T1000 (cell line): ENCODE measurements around the gene PDCD1LG2.

Experiments used
- DNase-seq: peaks from one replicate; lab custom pipeline; 2025; ENCODE audit warnings: mixed read lengths; lab: John Stamatoyannopoulos, UW

The PDCD1LG2 gene

DNA sequence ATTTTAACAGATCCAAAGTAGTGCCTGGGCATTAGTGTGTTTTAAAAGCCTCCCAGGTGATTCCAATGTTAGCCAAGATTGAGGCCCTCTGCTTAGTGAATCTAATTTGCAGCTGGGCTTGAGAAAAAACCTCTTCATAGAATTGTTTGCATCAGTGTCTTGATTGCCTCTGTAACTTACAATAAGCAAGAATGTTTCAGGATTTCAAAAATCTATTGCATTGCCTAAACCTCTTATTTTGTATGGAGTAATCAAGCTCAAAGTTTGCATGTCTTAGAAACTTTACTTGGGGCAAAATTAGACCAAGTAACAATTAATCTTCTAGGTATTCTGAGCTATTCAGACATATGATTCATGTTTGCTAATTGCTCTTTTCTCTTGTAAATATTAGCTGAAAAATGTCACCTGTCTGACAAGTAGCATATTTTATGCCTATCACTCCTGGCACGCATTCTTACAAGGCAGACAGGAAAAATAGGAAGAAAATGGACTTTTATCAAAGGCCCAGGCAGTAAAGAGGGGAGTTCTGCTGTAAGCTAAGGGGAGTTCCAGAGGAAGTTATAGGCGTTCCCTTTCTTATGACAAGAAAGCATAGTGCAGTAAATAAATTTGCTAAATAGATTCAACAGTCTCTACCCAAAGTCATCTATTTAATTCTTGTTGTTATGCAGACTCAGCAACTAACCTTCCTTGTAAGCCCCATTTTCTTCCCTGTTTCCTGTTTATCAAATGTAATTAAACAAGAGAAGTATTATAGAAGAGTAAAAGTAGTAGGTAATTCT lies 21.0 kb downstream of the PDCD1LG2 start:
- no peak for DNase-seq

DNA sequence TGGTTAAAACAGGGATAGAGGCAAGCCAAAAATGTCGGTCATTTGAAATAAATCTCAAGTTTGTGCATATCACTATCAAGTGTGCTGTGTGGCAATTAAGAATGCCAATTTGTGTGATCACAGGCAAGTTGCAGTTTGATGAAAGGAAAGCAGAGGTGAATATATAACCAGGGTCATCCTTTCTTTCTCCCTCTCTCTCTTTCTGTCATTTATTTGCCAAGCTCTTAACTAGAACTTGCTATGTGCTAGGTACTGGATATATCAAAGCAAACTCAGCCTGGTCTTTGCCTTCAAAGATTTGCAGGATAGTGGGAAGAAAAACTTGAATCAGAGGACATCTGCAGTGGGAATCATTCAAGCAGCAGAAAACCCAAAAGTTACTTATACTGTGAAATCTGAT lies 22.0 kb downstream of the PDCD1LG2 start:
- DNase-seq: no peak

DNA sequence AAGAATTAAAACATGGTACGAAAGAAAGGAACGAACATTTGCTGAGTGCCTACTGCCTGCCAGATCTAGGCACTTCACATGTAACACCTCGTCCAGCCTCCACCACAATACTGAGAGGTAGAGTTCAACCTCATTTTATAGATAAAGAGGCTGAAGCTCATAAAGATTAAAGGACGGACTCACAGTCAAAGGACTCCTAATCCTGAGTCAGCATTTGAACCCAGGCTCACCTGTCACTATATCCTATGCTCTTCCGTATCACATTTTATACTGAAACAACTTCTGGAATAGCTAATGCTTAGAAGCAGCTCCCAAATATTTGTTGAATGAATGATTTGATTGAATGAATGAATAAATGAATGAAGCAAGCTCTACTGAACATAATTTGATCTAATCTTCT lies 22.5 kb downstream of the PDCD1LG2 start:
- no peak for DNase-seq

DNA sequence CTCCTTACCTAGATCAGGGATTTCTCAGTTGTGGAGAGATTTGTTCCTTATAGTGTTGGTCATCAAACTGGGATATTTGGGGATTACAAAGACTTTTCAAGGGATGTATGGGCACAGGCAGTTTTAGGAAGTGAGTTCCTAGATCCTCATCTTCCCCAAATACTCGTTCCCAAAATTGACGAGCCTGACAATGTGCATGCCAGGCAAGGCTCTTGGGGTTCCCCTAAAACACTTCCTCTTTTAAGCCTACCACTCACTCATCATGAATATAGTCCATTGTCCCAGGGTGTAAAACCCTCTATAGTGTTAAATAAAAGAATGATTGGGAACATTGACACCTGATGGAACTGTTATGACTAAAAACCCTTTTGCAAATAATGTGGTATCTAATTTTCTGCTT lies 26.4 kb downstream of the PDCD1LG2 start:
- no peak for DNase-seq

DNA sequence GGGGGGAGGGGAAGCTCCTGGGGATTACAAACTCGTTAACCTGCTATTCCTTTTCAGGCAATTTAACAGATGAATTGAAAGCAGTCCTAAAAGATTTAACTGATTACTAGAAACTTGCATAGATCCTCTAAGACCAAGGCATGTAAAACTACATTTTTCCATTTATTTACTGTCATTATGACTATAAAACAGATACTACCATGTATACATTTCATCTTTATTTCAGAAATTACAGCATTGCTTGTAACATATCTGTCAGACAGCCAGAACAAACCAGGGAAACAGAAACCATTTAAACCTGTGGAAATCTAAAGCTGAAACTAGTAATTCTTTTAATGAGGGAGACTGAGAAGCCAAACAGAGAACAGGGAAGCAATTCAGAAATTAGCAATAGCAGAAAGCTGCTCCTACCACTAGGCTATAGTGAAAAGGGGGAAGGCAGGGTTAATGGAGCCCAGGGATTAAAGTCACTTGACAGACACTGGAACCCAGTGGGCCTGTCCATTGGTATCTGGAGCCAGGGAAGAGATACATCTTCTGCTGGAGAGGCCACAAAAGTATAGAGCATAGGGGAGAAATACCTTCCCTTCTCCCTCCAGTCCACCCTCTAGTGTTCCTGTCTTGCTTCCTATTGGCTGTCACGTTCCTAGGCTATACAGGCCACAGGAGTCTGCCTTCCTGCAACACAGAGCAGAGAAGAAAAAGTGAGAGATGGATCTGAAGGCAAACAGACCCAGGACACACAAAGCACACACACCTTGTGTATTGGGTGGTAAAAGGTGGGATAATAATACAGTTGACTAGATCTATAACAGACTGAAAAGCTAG lies 33.8 kb downstream of the PDCD1LG2 start:
- DNase-seq: no peak

DNA sequence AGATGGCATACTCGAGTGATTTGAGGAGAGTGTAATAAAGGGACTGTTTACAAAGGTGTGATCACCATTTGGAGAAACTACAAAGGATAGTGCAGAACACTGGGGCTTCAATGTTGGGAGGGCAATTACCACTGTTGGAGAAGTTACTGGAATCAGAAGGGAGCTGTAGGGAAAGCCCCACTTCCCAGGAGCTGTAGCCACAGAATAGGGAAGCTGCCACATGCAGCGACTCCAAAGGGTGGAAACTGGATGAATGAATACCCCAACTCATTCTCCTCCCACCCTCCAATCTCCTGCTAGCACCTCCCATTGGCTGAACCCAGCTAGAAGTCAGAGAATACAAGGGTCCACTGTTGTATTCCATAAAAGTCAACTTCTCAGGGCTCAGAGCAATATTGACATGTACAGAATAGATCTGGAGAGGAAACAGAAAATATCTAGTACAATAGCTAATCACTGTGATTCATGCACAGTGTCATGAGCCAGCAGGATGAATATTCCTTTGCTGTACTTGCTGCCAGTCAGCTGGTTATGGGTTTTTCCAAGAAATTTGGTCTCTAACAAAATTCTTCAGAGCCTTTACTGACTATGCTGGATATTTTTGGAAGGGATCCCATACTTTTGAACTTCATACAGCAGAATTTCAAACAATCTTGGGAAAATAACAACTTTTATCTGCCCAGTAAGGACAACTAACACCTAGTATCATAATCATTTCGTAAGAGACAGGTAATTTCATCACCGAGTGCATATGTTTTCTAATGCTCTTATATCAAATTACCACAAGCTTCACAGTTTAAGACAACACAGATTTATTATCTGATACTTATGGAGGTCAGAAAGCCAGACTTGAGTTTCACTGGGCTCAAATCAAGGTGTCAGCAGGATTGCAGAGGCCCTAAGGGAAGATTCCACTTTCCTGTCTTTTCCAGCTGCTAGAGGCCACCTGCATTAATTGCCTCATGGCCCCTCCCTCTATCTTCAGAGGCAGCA lies 39.6 kb downstream of the PDCD1LG2 start:
- DNase-seq: no peak

DNA sequence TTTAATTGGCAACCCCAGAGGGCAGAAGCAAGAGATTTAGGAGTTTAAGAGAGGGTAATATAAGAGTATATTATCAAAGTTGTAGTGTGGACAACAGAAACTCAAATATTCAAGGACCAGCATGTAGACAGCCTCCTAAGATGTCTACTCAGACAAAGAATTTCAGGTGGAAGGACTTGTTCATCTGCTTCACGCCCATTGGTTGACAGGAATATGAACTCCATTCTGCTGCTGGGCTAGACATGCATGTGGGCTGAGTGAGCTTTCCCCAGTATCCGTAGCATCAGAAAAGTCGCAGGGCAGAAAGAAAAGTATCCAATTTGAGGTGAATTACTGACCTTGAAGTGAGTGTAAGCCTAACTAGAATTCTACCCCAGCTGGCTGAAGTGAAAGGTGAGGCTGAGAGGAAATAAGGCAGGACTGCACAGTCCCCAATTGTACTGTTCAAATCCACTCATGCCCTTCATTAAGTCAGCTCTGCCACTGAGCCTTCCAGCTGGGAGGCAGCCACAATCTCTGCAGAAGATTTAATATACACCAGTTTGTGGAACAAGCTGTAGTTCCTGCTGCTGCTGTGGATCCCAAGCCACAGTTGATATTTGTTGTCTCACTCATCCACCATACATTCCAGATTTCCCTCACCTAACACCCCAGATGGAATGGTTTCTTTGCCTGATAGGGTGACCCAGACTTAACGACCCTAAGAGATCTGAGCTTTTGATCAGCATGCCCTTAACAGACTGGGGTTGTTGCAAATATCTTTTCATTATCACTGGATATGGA lies 41.2 kb downstream of the PDCD1LG2 start:
- no peak for DNase-seq

DNA sequence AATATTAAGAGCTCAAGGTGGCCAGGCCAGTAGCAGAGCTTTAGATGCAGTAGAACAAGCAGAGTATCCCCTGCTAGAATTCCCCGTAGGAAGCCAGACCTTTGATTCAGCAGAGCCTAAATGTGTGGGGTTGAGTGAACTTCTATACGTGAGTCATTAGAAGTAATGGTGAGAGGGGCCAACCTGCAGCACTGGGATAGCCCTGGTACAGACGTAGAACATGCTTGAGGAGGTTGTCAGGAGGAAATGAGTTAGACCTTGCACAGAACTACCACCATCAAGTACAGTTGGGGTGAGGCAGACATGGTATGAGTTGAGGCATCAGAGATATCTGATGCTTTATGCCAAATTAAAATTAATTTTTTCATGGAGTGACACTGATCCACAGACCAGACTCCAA lies 42.0 kb downstream of the PDCD1LG2 start:
- no peak for DNase-seq

DNA sequence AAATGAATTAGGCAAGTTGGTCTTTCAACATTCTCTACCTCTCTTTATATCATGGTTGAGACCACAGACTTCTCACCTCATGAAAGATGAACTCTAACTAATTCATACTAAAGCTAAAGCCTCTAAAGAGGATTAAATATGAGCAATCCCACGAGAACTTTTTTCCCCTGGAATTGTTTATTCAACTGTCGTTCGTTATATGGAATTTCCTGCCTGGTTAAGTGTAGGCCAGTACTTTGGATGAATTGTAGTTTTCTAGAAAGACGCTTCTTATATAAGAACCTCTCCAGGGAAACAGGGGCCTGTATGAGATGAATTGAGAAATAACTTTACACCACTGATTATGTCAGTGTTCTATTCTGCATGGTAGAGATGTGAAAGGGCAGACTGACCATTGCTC lies 42.9 kb downstream of the PDCD1LG2 start:
- no peak for DNase-seq

DNA sequence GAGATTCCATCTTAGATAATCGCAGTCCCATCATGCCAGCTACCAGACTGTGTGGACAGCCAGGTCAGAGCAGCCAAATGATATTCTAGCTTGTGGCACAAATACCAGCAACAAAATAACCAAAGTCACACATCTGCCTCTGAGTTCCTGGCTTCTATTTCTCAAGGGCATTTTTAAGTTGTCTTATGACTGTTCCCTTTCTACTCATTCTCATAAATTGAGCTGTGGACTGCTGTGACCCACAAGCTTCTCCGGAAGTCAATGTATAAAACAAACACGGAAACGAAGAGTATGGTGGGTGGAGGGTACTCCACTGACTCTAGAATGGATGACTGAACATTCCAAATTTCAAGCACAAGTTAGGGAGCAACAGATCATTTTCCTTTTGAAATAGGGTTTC lies 43.9 kb downstream of the PDCD1LG2 start:
- no peak for DNase-seq

DNA sequence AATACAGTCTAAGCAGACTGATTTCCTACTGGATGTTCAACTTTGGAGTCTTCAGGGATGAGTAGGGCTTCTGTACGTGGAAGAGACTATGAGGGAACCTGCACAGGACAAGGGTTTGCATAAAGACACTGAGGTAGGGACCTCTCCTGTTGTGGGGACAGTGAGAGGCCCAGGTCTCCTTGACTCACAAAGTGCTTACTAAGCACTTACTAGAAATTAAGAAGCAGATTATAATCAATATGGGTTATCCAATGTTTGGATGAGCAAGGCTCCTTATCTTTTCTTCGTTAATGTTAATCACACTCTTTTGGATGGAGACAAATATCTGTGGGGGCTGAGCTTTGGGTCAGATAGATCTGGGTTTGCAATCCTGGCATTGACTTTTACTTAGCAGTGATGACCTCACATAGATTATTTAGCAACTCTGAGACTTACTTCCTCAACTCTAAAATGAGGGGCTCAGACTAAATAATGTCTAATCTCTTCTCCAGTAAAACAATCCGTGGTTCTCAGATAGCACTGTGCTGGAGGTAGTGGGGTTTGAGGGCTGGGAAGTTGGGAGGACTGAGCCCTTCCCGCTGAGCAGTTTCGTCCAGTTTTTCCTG lies 45.9 kb downstream of the PDCD1LG2 start:
- no peak for DNase-seq

DNA sequence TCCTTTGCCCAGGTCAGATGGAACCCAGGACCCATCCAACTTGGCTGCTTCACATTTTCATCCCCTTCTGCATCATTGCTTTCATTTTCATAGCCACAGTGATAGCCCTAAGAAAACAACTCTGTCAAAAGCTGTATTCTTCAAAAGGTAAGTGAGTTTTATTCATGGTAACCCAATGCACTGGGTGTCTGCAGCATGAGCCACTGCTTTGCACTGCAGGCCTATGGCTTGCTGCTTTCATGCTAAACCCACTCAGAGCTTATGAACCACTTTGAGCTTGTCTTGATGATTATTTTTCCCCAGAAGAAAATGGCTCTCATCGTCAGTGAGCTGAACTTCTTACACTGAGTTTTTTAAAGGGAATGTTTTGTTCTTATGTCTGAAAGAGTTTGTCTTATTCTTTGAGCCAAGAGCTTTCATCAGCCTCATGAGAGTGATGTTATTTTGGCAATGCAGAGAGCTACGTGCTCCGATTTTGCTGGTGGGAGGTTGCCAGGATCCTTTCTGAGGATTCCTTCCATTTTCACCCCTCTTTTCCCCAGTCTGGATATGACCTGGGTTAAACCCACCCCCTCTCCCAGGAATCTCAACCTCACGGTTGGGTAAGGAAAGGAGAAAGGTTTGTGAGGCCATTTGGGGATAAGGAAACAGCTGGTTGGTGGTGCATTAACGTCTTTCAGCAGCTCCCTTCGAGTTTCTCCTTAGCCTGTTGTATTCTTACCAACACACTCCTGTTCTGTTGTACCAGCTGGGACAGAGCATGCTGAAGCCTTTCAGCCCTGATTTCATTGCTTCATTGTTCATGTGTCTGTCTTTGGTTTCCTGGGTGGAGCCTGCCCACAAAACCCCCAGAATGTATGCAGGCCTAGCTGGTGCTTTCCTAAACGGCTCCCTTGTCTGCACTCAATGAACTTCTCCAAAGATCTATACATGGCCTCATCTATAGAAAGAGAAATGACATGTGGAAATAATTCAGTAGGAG lies 47.6 kb downstream of the PDCD1LG2 start:
- no peak for DNase-seq

DNA sequence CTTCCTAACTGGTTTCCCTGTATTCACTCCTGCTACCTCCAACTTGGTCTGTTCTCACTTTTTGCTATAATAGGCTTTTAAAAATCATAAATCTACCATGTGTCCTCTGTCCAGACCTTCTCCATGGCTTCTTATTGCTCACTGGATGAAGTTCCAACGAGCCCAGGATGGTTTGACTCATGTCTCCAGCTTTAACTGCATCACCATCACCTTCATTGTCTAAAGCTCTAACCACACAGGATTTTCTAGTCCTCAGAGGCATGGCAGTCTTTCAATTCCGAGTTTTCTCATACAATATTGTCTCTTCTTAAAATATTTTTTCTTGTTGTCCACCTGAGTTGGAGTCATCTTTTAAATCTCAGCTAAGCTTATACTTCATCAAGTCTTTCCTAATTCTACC lies 49.3 kb downstream of the PDCD1LG2 start:
- DNase-seq: no peak

DNA sequence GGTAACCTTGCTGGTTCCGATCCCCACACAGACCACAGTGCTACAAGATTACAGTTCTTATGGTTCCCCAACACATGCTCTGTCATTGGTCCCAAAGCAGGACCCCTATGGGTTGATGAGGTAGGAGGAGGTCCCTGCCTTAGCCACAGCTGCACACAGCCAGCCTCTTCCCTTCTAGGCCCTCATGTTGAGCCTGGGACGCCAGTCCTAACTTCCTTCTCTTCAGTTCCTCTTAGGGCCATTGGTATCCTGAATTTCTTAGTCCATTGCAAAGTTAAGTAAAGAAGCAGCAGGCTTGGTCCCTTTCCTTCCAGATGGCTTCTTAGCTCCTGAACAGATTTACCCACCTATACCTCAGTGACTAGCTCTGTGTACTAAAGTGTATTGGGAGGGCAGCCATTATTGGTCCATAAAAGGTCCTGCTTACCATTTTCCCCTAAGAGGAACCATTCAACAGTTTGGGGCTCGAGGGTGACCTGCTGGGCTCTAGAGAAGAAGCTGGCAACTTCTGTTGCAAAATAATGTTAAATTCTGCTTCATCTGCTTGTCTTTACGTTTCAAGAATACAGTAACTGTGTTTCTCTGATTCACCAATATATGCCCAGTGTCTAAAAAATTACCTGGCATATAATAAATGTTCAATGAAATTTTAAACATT lies 50.2 kb downstream of the PDCD1LG2 start:
- no peak for DNase-seq

DNA sequence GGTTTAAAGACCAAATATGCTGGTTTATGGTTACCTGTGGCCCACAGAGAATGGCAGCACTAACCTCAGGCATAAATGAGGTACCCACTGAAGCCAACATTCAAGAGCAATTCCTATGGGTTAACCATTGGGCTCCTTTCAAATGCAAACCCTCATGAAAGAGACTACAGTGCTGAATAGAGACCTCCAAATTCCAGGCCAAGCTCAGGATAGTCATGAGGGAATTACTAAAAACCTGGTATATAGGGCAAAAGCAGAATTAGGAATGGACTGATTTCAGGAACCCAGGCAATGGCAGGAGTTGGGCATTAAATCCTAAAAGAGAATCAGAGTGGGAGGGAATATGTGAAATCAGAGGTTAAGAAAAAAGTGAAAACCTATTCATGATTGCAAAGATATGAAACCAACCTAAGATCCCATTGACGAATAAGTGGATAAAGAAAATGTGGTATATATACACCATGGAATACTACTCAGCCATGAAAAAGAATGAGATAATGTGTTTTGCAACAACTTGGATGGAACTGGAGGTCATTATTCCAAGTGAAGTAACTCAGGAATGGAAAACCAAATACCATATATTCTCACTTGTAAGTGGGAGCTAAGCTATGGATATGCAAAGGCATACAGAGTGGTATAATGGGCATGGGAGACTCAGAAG lies 51.6 kb downstream of the PDCD1LG2 start:
- no peak for DNase-seq

DNA sequence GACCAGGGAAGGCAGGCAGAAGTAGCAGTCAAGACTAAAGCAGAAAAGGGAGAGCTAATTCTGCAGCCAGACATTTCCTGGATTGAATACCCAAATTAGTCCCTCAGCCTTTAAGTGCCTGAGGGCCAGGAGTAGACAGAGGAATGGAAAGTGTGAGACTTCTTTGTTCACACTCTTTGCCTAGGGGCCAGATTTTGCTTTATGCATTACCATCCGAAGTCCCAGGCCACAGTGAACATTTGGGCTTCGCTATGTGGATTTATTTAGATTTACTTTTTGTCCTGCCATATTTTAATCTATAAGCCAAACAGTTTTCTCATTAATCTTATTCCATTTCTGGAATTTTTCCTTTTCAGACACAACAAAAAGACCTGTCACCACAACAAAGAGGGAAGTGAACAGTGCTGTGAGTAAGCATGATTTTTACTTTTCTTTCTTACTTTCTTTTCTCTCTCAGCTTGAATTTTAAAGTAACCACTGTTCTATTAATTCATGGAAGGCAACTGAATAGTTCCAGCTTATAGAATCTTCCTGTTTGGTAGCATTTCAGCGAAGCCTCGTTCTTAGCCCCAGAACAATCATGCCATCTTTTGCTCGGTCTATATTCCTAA lies 52.6 kb downstream of the PDCD1LG2 start:
- no peak for DNase-seq

DNA sequence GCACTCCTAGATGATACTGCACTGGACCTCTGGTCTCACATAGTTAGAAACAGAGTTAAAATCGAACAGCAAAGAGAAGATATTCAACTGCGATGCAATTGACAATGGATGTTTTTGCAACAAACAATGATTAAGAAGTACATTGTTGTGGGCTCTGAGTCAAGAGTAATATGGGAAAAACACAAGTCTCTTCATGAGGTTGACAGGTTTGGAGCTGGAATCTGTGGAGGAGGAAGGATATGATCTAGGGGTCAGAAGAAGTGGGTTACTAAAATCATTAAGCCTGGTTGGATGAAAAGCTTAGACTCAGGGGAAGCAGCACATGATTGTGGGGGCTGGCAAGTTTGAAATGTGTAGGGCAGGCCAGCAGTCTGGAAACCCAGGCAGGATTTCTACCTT lies 53.1 kb downstream of the PDCD1LG2 start:
- no peak for DNase-seq

DNA sequence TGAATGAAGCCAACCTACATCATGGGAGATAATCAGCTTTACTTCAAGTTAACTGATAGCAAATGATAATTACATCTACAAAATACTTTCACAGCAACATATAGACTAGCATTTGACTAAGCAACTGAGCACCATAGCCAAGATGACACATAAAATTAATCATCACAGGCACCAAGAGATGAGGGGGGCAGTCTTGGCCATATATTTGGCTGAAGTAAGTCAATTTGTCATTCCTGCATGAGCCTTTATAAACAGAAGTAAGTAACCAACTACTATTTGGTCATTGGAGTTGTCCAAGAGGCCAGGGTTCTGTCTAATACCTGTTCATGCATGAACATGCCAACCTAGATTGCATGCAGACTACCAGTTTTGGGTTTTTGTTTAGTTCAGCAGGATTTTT lies 53.6 kb downstream of the PDCD1LG2 start:
- DNase-seq: no peak
